Fibroblast of lung (primary cell): Measurements from ENCODE around the gene CDR2L. TPM values are rescaled to one million over a fixed set of nuclear protein-coding genes. Genes with fewer than 3 reads are reported as not detected.

Experiments used
- DNase-seq, 2 donors: peaks; one replicate each; pipeline versions ENCODE4 v3.0.0 to v3.0.0-alpha.2; 2010; ENCODE audit warnings: low read depth in 2 of 2
- H2AFZ ChIP-seq: 2 replicates; pipeline ENCODE4 v1.5.1; 2012; ENCODE audit warnings: low read length, control low read depth, inconsistent platforms
- H3K27ac ChIP-seq: 2 replicates; pipeline ENCODE4 v1.5.1; 2011; ENCODE audit warnings: low read length, control low read depth; ENCODE audit not compliant: insufficient read depth
- H3K27me3 ChIP-seq: 2 replicates; pipeline ENCODE4 v1.5.1; 2011; ENCODE audit warnings: mild to moderate bottlenecking, low read length; ENCODE audit not compliant: control insufficient read depth, insufficient read depth
- H3K36me3 ChIP-seq: 2 replicates; pipeline ENCODE4 v1.5.1; 2011; ENCODE audit warnings: low read length; ENCODE audit not compliant: control insufficient read depth, insufficient read depth
- H3K4me1 ChIP-seq: 2 replicates; pipeline ENCODE4 v1.5.1; 2011; ENCODE audit warnings: low read length; ENCODE audit not compliant: control insufficient read depth, insufficient read depth; ENCODE audit errors: extremely low read depth
- H3K4me2 ChIP-seq: 2 replicates; pipeline ENCODE4 v1.5.1; 2011; ENCODE audit warnings: low read length, control low read depth; ENCODE audit not compliant: insufficient read depth; ENCODE audit errors: extremely low read depth
- H3K4me3 ChIP-seq, 4 experiments: fragments of 200-600 bp in 1 of 4; sonication (generic) in 1 of 4; replicated peaks in 1 of 4; 2 replicates each; pipeline ENCODE4 v1.5.1; 2011 to 2016; ENCODE audit warnings: low read length in 4 of 4, low read depth in 3 of 4, mild to moderate bottlenecking in 3 of 4, control low read depth in 2 of 4, inconsistent platforms in 1 of 4, mixed read lengths in 1 of 4; ENCODE audit not compliant: insufficient read depth in 1 of 4; ENCODE audit errors: control extremely low read depth in 1 of 4
- H3K79me2 ChIP-seq: 2 replicates; pipeline ENCODE4 v1.5.1; 2012; ENCODE audit warnings: mild to moderate bottlenecking, low read length, inconsistent platforms; ENCODE audit not compliant: control insufficient read depth, insufficient read depth
- H3K9ac ChIP-seq: 2 replicates; pipeline ENCODE4 v1.5.1; 2011; ENCODE audit warnings: mild to moderate bottlenecking, low read length, control low read depth; ENCODE audit not compliant: insufficient read depth
- H3K9me3 ChIP-seq: 2 replicates; pipeline ENCODE4 v1.5.1; 2012; ENCODE audit warnings: low read depth, low read length; ENCODE audit not compliant: control insufficient read depth, insufficient read depth
- H4K20me1 ChIP-seq: 2 replicates; pipeline ENCODE4 v1.5.1; 2011; ENCODE audit warnings: low read length; ENCODE audit not compliant: control insufficient read depth, insufficient read depth; ENCODE audit errors: extremely low read depth
- CTCF ChIP-seq, 2 donors: IDR thresholded peaks in 1 of 2; conservative IDR thresholded peaks in 1 of 2; 1 replicate in 1 of 2; 2 replicates in 1 of 2; pipeline ENCODE4 v1.5.1; 2011 to 2012; ENCODE audit warnings: low read length in 2 of 2, control low read depth in 1 of 2, inconsistent platforms in 1 of 2, low read depth in 1 of 2, mild to moderate bottlenecking in 1 of 2
- EZH2 ChIP-seq: IDR thresholded peaks from 2 replicates; pipeline ENCODE4 v1.5.1; 2012; ENCODE audit warnings: low read length, control low read depth, mild to moderate bottlenecking; ENCODE audit errors: missing control alignments
- polyA plus RNA-seq, 2 donors: library from polyadenylated mRNA; depleted of rRNA in 1 of 2; stranded (reverse) in 1 of 2; unstranded in 1 of 2; fragments of >200 nt; gene quantifications; 2 replicates each; pipeline ENCODE4 v1.2.1, GENCODE V29; 2011 to 2012; ENCODE audit warnings: missing spikeins in 1 of 2
- total RNA-seq: library from RNA; depleted of rRNA; stranded (reverse); fragments of >200 nt; gene quantifications from 2 replicates; pipeline ENCODE4 v1.2.1, GENCODE V29; 2014

The CDR2L gene
- total and polyA plus RNA-seq, 2 donors (not counting 1 experiment from before 2014, with no cell fraction given) = 9.7 to 12.2 TPM

GRCh38 chr17:74950207-74950606, 37.2 kb upstream of the CDR2L start:
- Histone ChIP-seq H3K9me3 (no peaks in the 10 kb centered on the region), H3K36me3 (no peaks in the 10 kb centered on the region), H3K4me3 (no peak overlapping the region), H3K9ac (no peak overlapping the region), H3K4me2 (no peak overlapping the region), H2AFZ (no peak overlapping the region), H4K20me1 (no peaks in the 10 kb centered on the region), H3K79me2 (no peaks in the 10 kb centered on the region), H3K4me1 (no peaks in the 10 kb centered on the region), H3K27me3 (peaks cover 9% of the 10 kb centered on the region), H3K27ac (no peak overlapping the region)
- TF ChIP-seq CTCF (conservative IDR thresholded peaks at IDR 0.05 in 1 of 2, IDR thresholded peaks at IDR 0.05 in 1 of 2; ENCODE audit: low read depth in 1 of 2, low read length in 2 of 2) = no peak
- TF ChIP-seq EZH2 = no peak
- DNase-seq = no peak

- no peak overlapping the region for H3K9ac ChIP-seq
- H2AFZ ChIP-seq = no peak overlapping the region
- no peaks in the 10 kb centered on the region for H4K20me1 ChIP-seq
- H3K79me2 ChIP-seq = no peaks in the 10 kb centered on the region
- no peaks in the 10 kb centered on the region for H3K36me3 ChIP-seq
- no peak overlapping the region for H3K4me2 ChIP-seq
- no peaks in the 10 kb centered on the region for H3K9me3 ChIP-seq
- H3K27ac ChIP-seq = no peak overlapping the region
- H3K4me1 ChIP-seq = no peaks in the 10 kb centered on the region
- DNase-seq = no peak
- TF ChIP-seq CTCF (conservative IDR thresholded peaks at IDR 0.05 in 1 of 2, IDR thresholded peaks at IDR 0.05 in 1 of 2; ENCODE audit: low read depth in 1 of 2, low read length in 2 of 2) = no peak
- no peak for TF ChIP-seq EZH2
- no peak overlapping the region for H3K4me3 ChIP-seq
- peaks cover 8% of the 10 kb centered on the region for H3K27me3 ChIP-seq
Measured at GRCh38 chr17:74951065-74951464, 36.4 kb upstream of the CDR2L start.

- DNase-seq = no peak
- Histone ChIP-seq H3K79me2 (no peaks in the 10 kb centered on the region), H3K4me1 (no peaks in the 10 kb centered on the region), H3K4me2 (no peak overlapping the region), H3K9ac (no peak overlapping the region), H4K20me1 (no peaks in the 10 kb centered on the region), H2AFZ (no peak overlapping the region), H3K9me3 (no peaks in the 10 kb centered on the region), H3K27me3 (peaks cover 8% of the 10 kb centered on the region), H3K4me3 (no peak overlapping the region), H3K36me3 (no peaks in the 10 kb centered on the region), H3K27ac (no peak overlapping the region)
- TF ChIP-seq CTCF (conservative IDR thresholded peaks at IDR 0.05 in 1 of 2, IDR thresholded peaks at IDR 0.05 in 1 of 2; ENCODE audit: low read depth in 1 of 2, low read length in 2 of 2) = no peak
- TF ChIP-seq EZH2 = no peak
Measured at GRCh38 chr17:74951680-74952421, 35.6 kb upstream of the CDR2L start.
